ENCODE measurements around the gene TEX2.
A peak's percentile ranks its signal among the peaks of the same experiment; 100 is the strongest.

Gene TEX2

DNA sequence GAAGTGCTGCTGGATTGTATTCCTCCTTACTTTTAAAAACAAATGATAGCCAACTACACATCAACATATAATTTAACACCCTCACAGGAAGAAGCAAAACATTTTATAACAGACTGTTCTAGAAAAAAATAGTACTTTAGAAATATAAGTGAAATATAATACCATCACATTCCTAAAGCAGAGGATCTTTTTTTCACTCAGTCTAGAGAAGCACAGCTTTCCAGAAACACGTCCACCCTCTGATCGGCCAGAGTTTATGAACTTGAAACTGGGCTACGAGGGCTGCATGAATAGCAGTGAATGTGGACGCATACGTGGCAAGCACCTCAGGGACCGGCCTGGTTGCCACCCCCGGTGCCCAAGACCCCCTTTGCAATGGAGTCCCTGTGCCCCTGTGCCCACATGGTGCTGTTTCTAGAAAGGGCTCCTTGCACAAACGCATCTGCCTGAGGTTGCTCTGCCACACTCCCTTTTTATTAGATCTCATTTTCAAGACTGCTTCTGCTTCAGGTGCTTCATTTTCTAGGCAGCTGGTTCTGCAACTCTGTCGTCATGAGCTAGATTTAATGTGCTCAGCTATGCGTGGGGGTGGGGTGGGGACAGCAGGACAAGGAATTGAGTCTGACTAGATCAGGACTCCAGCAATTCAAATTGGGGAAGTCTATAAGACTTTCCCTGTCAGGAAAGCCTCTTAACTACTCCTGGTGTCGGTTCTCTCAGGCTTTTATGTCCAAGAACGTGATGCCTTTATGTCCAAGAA is 104.0 kb downstream of the TEX2 start:
- no peak for DNase-seq (ENCODE audit: low spot score)

DNA sequence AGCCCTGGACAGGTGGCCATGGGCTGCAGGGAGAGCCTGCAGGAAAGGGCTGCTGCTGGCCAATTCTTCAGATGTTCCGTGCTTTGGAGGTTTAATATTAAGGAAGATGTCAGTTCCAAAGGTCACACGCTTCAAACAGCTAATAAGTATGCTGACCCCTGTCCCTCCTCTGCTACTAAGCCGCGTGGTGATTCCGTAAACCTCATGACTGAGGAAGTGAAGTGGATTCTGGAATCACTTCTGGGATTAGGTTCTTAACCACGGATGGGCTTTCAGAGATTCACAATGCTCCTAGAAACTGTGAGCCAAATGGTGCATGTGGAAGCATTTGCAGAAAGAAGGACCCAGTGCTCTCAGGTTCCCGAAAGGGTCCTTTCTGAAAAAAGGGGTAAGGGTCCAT is 104.7 kb downstream of the TEX2 start:
- DNase-seq (ENCODE audit: low spot score), result no peak

DNA sequence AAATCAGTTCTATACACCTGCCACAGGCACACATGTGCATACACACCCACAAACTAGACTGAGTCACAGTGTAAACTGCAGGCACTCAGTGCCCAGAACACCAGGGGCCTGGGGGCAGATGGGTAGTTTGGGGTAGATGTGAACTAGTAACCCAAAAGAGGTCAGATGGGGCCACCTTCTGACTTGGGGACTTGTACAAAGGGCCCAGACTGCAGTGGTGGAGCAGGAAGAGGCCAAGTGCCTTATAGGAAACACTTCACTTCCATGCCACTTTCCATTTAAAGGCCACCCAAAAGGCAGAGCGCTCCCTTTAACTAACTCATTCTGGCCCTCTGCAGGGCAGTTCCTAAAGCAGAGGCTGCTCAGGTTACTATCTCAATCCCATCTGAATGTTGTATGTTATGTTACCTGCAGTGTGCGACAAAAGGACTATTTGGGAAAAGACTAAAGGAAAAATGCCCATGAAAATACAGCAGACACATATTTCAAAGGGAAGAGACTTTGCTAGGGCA is 105.3 kb downstream of the TEX2 start:
- no peak for DNase-seq (ENCODE audit: low spot score)

DNA sequence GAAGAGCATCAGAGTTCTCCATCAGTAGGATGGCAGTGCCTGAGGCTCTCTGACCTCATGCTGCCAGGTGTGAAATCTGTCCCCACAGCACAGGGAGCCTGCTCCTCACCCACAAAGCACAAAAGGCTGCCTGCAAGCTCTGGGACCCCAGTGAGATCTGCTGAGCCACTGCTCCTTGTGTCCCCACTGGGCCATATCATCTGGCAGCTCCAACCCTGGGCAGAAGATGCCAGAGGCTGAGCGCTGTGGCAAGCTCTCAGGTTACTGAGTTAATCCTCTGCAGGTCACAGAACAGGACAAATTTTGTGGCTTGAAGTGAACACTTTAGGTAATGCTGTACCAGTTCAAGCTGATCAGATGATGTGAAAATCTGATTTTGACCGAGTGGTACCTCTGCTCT is 106.4 kb downstream of the TEX2 start:
- DNase-seq (ENCODE audit: low spot score), result no peak

DNA sequence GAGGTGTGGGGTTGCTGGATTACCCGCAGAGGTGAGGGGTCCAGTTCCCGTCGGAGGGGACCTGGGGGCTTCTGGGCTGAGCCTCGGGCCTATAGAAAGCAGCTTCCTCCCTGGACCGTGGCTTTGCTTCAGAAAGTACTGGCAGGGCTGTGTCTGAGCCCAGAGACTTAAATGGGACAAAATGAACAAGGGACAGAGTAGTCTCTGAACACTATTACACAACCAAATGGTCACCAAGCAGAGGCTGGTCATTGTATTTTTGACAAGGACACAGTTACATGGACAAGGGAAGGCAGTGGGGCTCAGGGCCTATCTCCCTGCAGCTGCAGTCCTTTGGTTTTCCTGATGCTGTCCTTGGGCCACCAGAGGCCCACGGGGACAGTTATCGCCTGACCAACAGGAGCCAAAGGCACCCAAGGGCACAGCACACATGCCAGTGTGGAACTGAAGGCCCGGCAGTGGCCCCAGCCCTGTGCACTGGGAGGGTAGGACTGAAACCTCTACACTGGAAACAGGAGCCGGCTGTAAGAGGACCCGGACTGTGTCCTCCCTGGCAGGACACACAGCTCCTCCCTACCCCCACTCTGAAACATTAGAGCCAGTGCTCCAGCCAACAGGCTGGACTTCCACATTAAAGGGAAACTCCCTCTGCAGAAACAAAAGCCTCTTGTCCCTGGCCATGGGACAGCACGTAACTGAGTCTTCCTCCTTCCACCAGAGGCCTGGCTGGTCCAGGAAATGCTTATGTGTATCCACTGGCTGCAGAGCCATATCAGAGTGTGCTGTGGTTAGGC is 107.1 kb downstream of the TEX2 start:
- no peak for DNase-seq (ENCODE audit: low spot score)

DNA sequence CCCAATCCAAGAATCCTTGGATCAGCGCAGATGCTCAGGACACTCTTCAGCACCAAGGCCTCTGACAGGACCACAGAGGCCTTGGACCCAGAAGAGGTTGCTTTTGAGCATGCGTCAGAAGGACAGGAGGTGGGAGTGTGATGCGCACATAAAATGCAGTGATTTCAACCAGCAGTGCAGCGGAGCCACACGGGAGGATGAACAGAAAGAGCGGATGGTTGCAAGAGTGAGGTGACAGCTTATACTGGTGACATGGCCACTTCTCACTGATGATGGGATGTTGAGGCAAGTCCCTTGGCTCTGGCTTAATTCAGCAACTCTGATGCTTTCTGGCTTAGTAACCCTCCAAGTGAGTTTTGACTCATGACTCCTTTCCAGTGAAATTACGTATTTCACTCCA is 107.9 kb downstream of the TEX2 start:
- no peak for DNase-seq (ENCODE audit: low spot score)

DNA sequence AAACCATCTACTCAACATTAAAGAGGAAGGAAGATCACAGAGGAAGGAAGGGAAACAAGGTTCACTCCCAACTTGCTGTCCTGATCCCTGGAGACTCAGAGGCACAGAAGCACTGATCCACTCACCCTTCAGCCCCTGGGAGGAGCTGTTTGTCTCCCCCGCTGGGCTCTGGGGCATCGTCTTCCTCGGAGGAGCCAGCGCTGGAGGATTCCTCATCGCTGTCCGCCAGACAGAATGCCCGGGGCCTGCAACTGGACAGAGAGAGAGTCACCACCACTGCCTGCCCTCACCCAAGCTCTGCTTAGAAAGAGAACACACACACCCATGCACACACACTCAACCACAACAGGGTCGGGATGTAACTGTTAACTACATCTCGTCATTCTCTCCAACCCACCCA is 108.3 kb downstream of the TEX2 start:
- DNase-seq (ENCODE audit: low spot score), result no peak

DNA sequence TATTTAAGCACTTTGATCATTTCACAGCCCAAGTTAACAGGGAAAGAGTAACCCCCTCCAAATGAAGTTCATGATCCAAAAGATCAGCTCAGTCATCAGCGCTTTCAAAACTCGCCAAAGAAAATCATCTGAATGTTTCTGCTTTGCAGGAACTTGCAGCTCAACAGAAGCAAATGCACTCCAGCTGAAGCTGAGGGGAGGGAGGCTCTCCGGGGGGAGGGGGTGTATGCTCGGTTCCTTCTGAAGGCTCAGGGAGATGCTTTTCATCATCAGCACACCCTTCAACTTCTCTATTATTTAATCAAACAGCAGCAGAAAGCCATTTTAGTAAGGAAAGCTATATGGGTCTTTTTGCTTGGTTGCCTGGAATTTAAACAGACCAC is 108.8 kb downstream of the TEX2 start:
- no peak for DNase-seq (ENCODE audit: low spot score)

DNA sequence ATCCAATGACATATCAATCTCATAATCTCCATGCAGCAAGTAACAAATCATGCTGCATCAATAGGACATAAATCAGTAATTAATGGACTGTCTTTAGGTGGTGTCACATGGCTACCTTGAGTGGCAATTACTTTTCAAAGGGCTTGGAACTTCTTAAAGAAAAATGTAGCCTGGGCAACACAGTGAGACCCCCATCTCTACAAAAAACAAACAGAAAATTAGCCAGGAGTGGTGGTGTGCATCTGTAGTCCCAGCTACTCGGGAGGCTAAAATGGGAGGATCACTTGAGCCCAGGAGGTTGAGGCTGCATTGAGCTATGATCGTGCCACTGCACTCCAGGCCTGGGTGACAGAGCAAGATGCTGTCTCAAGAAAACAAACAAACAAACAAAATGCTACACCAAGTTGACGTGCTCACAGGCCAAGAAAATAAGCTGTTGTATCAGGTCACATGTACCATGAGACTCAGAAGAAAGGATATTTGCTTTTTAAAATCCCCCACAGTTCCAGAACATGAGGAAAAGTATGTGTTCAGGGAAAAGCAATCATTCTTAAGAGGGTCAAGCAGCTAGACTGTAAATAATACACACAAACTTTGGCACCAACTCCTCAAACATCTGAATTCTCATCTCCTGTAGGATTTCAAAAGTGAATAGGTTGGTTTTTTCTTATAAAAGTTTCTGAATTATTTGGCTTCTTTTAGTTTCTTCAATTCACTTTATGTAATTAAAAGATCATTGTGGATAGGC is 109.3 kb downstream of the TEX2 start:
- no peak for DNase-seq (ENCODE audit: low spot score)

DNA sequence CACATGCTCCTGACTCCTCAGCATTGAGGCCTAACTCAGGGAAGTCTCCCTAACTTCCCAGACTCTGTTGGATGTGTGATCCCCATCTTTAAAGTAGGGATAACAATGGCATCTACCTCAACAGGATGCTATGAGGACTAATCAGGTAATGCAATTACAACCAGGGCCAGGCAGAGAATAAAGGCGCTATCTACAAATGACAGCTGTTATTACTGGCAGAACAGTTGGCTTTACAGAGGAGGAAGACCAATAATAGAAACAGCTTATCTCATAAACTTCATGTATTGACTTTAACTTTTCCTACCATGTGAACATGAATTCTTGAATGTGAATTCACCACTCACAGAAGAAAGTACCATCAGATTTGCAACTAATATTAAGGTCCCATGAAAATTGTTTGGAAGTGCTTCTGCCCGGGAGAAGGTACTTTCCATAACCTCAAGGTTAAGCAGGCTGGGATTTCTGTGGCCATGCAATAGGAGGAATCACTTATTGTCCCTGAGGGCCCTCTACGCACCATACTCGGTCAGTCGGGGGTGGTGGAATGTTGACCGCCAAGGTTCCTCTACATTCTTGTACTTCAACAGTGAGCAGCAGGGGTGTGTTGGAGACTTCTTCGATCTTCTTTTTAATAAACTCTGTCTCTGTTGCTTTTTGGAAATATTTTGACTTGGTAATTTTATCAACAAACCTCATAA is 110.5 kb downstream of the TEX2 start:
- DNase-seq (ENCODE audit: low spot score), result no peak

DNA sequence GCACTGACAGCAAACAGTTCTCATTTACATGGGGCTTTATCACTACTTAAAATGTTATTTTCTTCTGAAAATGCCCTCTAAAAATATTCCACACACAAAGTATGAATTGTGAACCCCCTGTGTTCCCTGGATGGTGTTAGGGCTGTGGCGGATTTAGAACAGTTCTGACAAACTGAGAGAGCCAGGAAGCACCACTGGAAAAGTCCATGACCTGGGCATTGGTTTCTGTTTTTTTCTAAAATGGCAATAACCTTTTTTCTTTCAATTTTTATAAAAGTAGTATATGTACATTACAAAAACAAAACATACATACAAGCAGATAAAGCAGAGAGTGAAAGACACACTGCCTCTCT is 112.1 kb downstream of the TEX2 start:
- DNase-seq (ENCODE audit: low spot score), result no peak

DNA sequence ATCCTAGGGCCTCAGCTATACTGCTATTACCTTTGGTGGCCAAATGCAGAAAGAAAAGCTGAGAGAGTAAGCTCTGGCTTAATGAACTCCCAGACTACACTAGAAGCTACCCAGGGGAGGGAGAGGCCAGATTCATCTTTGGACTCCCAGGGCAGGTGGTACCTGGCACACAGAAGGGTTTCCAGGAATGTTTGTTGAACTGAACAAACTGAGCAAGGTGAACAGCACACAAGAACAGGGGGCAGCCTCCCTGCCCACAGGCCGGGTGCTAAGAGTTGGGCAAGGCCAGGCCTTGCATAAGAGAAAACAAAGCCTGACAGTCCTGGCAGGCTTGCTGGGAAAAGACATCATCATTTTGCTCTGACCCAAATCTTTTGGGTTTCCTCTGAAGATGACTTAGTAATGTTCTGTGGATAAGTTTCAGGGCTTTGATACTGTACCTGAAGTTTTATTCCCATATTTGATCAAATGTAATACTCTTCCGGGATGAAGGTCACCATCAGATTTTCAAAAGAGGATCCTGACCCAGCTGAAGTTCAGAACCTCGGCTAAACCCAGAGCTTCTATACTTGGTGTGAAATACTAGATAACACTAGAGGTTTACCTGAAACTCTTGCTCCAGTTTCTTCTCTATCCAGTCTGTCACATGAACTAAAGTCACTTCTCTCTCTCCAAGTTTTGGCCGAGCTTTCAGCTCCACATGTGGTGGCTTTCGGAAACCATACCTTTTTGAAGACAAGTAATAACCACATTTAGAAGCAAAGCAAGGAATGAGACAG is 112.6 kb downstream of the TEX2 start:
- no peak for DNase-seq (ENCODE audit: low spot score)

DNA sequence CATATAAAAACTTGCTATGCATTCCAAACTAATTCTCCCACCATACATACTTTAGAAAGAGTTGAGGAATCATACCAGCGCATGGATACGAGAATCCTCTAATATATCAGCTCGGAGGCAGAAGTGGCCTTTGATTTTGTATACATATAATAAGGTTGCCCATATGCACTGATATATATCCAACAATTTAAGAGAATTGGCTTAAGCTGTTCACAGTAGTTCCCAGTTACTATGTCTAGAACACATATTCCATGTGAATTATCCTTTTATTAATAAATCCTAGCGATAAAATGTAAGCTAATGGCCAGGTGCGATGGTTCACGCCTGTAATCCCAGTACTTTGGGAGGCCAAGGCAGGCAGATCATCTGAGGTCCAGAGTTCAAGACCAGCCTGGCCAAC is 113.9 kb downstream of the TEX2 start:
- no peak for DNase-seq (ENCODE audit: low spot score)

DNA sequence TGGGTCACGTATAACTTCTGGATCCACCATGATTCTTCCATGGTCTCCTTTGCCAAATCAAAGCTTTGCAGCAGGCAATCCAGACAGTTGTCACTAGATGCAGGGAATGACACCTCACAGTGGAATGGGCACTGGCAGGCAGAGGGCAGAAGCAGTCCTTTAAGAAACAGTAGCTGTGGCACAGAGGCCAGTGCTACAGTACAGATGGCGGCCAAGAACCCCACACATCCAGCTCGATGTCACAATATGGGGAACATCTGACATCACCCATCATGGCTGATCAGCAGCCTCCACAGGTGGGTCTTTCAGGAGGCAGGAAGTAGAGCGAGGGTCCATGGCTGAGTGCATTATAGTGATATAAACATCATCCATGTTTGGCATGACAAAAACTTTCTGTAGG is 114.4 kb downstream of the TEX2 start:
- no peak for DNase-seq (ENCODE audit: low spot score)

DNA sequence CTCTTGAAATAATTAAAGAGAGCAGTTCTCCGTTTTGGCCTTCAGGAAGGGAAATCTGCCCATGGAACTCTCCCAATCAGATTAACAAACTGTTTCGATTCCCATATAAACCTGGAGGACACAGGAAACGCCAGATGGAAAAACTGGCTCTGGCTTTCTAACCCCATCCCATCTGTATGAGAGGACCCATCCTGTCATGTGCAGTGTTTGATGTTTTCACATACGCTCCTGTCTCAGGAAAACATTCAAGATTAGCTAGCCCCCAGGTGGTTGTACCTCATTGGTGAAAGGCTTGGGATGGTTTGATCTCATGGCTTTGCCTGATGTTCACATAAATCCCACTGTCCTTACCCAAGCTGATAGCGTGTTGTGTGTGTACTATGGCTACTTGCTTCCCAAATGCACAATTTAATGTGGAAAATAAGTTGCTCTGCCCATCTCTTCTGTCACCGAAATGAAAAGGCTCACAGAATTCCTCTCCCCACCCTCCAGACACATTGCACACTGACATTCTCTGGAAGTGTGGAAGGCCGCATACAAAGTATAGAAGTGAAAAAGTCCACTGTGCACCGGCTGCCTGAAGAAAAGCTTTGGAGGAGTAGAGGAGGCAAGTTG is 114.9 kb downstream of the TEX2 start:
- no peak for DNase-seq (ENCODE audit: low spot score)

DNA sequence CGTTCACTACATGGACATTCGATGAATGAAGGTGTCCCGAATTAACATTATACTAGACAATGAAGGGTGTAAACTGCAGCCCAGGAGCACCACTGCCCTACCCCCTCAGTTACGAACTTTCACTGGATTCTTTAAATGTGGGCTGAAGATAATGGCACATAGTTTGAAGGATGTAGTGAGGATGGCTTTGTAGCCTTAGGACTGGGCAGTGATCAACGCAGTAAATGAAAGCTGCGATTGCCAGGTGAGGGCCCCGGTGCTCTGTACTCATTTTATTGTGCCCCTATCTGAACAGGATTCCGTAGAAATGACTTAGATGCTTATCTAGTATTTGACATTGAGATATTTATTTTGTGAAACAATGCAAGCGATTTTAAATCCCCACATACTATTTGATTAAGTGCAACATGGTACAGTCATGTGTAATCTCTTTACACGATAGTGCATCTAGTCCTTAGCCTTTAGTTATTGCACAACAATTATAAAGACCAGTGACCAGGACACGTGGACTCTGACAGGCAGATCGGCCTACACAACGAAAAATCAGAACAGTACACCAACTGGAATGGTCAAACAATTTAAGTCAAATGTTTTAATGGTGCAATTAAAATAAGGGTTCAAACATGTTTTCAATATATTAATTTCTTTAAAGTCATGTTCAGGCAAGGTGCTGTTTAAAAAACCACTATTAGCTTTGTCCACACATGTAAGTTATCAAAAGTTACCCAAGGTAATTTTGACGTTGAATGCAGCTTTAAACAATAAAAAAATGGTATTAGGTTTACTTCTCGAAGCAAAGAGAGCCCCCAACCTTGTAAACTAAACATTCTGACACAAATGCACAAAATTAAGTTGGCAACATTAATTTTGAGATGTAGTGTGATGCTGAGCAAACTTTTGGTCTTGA is 115.7 kb downstream of the TEX2 start:
- DNase-seq (ENCODE audit: low spot score), result no peak

DNA sequence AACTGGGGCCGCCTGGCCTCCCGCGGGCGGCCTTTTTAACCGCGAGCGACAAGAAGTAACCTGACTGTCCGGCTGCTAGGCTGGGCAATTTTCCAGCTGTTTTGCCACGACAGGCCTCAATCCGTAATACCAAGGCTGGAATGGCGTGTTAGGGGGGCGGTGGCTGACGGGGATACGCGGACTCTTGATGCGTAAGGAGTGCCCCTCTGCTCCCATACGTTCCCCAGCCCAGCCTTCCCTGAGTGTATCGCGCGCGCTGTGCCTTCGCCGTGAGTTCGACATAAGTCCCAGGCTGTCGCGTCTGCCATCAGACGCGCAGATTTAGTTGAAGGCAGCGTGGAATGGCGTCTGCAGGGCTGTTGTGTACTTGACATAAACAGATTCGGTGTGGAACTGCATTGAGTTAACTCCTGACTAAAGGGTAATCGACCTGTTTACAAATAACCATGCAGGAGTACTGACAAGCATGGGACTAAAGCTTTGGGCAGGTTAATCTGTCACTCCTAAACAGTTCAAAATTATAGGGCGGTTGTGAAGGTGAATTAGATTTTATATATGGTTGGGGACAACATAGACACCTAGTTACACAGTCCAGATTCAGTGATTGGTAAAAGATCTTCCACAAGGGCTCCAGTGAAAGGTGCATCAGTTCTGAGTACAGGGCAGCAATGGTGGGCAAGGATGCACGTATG is 116.5 kb downstream of the TEX2 start:
- peak; percentile 74 for DNase-seq (ENCODE audit: low spot score)

DNA sequence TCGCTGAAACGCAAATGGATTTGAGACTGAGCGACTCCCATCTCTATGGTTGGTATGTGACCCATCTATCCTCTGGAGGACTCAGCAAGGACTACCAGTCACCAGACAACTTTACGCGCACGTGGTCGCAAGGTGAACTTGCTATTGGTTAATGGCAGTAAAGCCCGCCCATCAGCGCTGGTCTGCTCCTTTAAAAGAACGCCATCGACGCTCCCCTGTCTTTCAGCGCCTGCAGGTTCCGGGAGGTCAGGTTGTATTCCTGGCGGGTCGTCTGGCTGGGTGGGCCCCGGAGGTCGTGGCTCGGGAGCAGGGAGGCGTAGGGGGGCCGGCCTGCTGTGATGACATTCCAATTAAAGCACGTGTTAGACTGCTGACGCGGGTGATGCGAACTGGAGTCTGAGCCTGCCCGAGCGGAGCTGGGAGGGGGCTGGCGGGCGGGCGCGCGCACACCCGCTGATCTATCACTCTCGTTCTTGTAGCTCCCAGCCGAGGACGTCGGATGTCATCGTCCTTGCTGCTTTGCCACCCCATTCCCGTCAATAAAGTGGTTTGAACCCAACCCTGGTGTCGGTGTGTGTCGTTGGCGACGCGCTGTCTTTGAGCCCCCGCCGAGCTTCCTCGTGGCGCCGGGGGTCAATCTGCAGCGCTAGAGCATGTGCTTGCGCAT is 117.2 kb downstream of the TEX2 start:
- DNase-seq (ENCODE audit: low spot score), result peak; percentile 99

DNA sequence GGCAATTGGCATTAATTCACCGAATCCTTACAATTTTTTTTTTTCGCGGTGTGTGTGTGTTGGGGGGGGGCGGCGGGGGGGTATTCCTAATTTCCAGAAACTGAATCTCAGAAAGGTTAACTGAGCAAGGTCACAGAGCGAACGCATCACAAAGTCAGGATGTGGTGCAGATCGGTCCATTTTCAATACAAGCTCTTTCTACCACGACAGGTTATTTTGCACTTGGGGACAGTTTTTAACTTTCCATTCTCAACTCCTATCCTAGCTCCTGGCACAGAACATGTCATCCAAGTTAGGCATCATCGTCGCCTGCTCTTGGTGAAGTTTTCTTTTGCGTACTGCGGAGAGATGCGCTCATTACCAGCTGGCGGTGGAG is 117.7 kb downstream of the TEX2 start:
- DNase-seq (ENCODE audit: low spot score), result no peak

Measured in ecto neural progenitor cell (in vitro differentiated cells).